Trophoblast cell (in vitro differentiated cells and primary cell): Measurements from ENCODE around the gene AHSA1.
A peak's percentile ranks its signal among the peaks of the same experiment; 100 is the strongest.

ENCODE experiments used
- DNase-seq, 2 donors: peaks; one replicate each; pipeline ENCODE4 v3.0.0-alpha.2; 2016
- H2AFZ ChIP-seq: 2 replicates; pipeline ENCODE4 v1.6.1; 2013; ENCODE audit warnings: low read length, moderate library complexity, mild to moderate bottlenecking; ENCODE audit not compliant: insufficient read depth, poor library complexity
- H2AK5ac ChIP-seq: 2 replicates; pipeline ENCODE4 v1.6.1; 2013; ENCODE audit warnings: mild to moderate bottlenecking, low read length
- H2BK120ac ChIP-seq: 2 replicates; pipeline ENCODE4 v1.6.1; 2013; ENCODE audit warnings: low read length, mild to moderate bottlenecking, moderate library complexity; ENCODE audit not compliant: insufficient read depth, poor library complexity
- H2BK12ac ChIP-seq: 2 replicates; pipeline ENCODE4 v1.6.1; 2013; ENCODE audit warnings: mild to moderate bottlenecking, low read length, moderate library complexity
- H2BK5ac ChIP-seq: 2 replicates; pipeline ENCODE4 v1.6.1; 2013; ENCODE audit warnings: low read length, low read depth, moderate library complexity, mild to moderate bottlenecking; ENCODE audit not compliant: poor library complexity
- H3K14ac ChIP-seq: 2 replicates; pipeline ENCODE4 v1.6.1; 2013; ENCODE audit warnings: mild to moderate bottlenecking, low read length
- H3K18ac ChIP-seq: 2 replicates; pipeline ENCODE4 v1.6.1; 2013; ENCODE audit warnings: mild to moderate bottlenecking, low read length
- H3K23ac ChIP-seq: 2 replicates; pipeline ENCODE4 v1.6.1; 2013; ENCODE audit warnings: low read length
- H3K27ac ChIP-seq: 2 replicates; pipeline ENCODE4 v1.5.1; 2013; ENCODE audit warnings: low read depth, mild to moderate bottlenecking, inconsistent platforms, low read length, moderate library complexity
- H3K27me3 ChIP-seq: 2 replicates; pipeline ENCODE4 v1.6.1; 2013; ENCODE audit warnings: inconsistent platforms, mild to moderate bottlenecking, low read length, moderate library complexity; ENCODE audit not compliant: insufficient read depth
- H3K36me3 ChIP-seq, 2 experiments: 1 replicate in 1 of 2; 2 replicates in 1 of 2; pipeline ENCODE4 v1.6.1; 2013; ENCODE audit warnings: low read length in 2 of 2, mild to moderate bottlenecking in 2 of 2, moderate library complexity in 1 of 2; ENCODE audit not compliant: insufficient read depth in 2 of 2, control insufficient read depth in 1 of 2
- H3K4ac ChIP-seq: 2 replicates; pipeline ENCODE4 v1.6.1; 2013; ENCODE audit warnings: low read depth, mild to moderate bottlenecking, low read length, moderate library complexity
- H3K4me1 ChIP-seq, 2 experiments: 1 replicate in 1 of 2; 2 replicates in 1 of 2; pipeline ENCODE4 v1.6.1; 2013; ENCODE audit warnings: low read length in 2 of 2, mild to moderate bottlenecking in 2 of 2, moderate library complexity in 1 of 2; ENCODE audit not compliant: insufficient read depth in 2 of 2, control insufficient read depth in 1 of 2
- H3K4me2 ChIP-seq: 2 replicates; pipeline ENCODE4 v1.6.1; 2013; ENCODE audit warnings: inconsistent platforms, mild to moderate bottlenecking, low read length, moderate library complexity
- H3K4me3 ChIP-seq: 2 replicates; pipeline ENCODE4 v1.5.1; 2013; ENCODE audit warnings: mild to moderate bottlenecking, low read depth, low read length, inconsistent platforms
- H3K79me1 ChIP-seq: one replicate; pipeline ENCODE4 v1.6.1; 2013; ENCODE audit warnings: low read length
- H3K79me2 ChIP-seq: 2 replicates; pipeline ENCODE4 v1.6.1; 2013; ENCODE audit warnings: low read length, mild to moderate bottlenecking; ENCODE audit not compliant: control insufficient read depth, insufficient read depth, poor library complexity
- H3K9ac ChIP-seq: 2 replicates; pipeline ENCODE4 v1.6.1; 2013; ENCODE audit warnings: mild to moderate bottlenecking, low read length
- H3K9me3 ChIP-seq: 2 replicates; pipeline ENCODE4 v1.6.1; 2013; ENCODE audit warnings: low read depth, mild to moderate bottlenecking, control low read depth, inconsistent platforms, low read length; ENCODE audit not compliant: insufficient read depth
- H4K12ac ChIP-seq: 2 replicates; pipeline ENCODE4 v1.6.1; 2013; ENCODE audit warnings: low read depth, mild to moderate bottlenecking, low read length, moderate library complexity
- H4K8ac ChIP-seq: 2 replicates; pipeline ENCODE4 v1.6.1; 2013; ENCODE audit warnings: low read depth, mild to moderate bottlenecking, low read length, moderate library complexity
- H4K91ac ChIP-seq: one replicate; pipeline ENCODE4 v1.6.1; 2013; ENCODE audit warnings: low read depth, mild to moderate bottlenecking, low read length, moderate library complexity
- WGBS: extraction: QIAGEN DNeasy Blood & Tissue Kit; methylation state at CpG from one replicate; pipeline ENCODE4 v1.1.7; 2013; ENCODE audit warnings: missing lambda C conversion rate; ENCODE audit not compliant: insufficient read length, insufficient coverage; ENCODE audit errors: extremely low coverage; 5-methylcytosine and 5-hydroxymethylcytosine counted together

The AHSA1 gene

DNA sequence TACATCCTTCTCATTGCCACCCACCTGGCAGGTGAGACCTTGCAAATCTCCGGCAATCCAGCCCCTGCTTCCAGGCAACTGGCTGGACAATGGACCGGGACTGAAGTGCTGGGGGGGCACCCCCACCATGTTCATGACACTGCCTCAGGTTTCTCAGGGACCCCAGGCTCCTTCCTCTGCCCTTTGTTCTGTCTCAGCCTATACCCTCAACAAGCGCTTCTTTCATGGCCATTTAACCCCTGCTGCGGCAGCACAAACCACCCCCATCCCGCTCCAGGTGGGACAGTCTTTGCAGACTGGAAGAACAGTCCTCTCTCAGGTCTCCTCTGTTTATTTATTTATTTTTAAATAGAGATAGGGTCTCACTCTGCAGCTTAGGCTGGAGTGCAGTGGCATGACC lies 33.2 kb downstream of the AHSA1 start:
- H2AK5ac ChIP-seq = no peak overlapping the region
- H3K4ac ChIP-seq = no peak overlapping the region
- H4K12ac ChIP-seq = no peak overlapping the region
- H3K4me1 ChIP-seq = peaks cover 2% of the 10 kb centered on the region in 2 experiments
- H3K79me2 ChIP-seq = no peaks in the 10 kb centered on the region
- no peak overlapping the region for H2BK120ac ChIP-seq
- no peak overlapping the region for H3K4me3 ChIP-seq
- H2AFZ ChIP-seq = no peak overlapping the region
- H3K9me3 ChIP-seq = peaks cover 2% of the 10 kb centered on the region
- no peak for DNase-seq
- H3K4me2 ChIP-seq = no peak overlapping the region
- no peaks in the 10 kb centered on the region for H3K79me1 ChIP-seq
- no peak overlapping the region for H3K27ac ChIP-seq
- H3K27me3 ChIP-seq = no peaks in the 10 kb centered on the region
- H3K14ac ChIP-seq = no peak overlapping the region
- H2BK5ac ChIP-seq = no peak overlapping the region
- no CpG with 5 or more reads among the region's 5 CpGs for WGBS
- H4K8ac ChIP-seq = no peak overlapping the region
- no peak overlapping the region for H3K9ac ChIP-seq
- H3K36me3 ChIP-seq = no peaks in the 10 kb centered on the region
- H2BK12ac ChIP-seq = no peak overlapping the region
- no peak overlapping the region for H3K18ac ChIP-seq
- H3K23ac ChIP-seq = no peak overlapping the region
- H4K91ac ChIP-seq = no peak overlapping the region

DNA sequence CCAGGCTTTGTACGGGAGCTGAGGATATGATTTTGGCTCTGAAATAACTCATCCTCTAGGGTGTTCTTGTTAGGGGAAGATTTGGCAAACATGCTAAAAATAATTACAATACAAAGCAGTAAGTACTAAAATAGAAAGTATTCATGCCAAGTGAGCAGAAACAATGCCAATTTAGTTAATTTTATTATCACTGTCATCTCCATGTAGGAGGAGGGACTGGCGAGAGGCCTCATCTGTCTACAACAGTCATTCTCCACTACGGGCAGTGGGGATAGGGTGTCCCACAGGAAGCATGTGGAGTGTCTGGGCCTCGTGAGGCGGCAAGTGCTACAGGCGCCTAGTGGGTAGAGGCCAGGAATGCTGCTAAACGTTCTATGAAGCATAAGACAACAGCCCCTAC lies 37.4 kb downstream of the AHSA1 start:
- no peak for DNase-seq
- H2BK5ac ChIP-seq = no peak overlapping the region
- H2BK120ac ChIP-seq = no peak overlapping the region
- H3K9me3 ChIP-seq = peaks cover 11% of the 10 kb centered on the region
- no peak overlapping the region for H4K12ac ChIP-seq
- H3K23ac ChIP-seq = no peak overlapping the region
- H3K9ac ChIP-seq = peak overlapping the region; percentile 52
- no peak overlapping the region for H4K91ac ChIP-seq
- H2BK12ac ChIP-seq = no peak overlapping the region
- no peaks in the 10 kb centered on the region for H3K79me2 ChIP-seq
- no peaks in the 10 kb centered on the region for H3K36me3 ChIP-seq
- H3K4me2 ChIP-seq = no peak overlapping the region
- H3K79me1 ChIP-seq = no peaks in the 10 kb centered on the region
- no peak overlapping the region for H2AFZ ChIP-seq
- H3K27me3 ChIP-seq = peaks cover 21% of the 10 kb centered on the region
- no peak overlapping the region for H3K14ac ChIP-seq
- no peak overlapping the region for H3K4me3 ChIP-seq
- H3K4me1 ChIP-seq = peaks cover 8 to 12% of the 10 kb centered on the region in 2 experiments
- H3K18ac ChIP-seq = no peak overlapping the region
- no peak overlapping the region for H3K27ac ChIP-seq
- no peak overlapping the region for H3K4ac ChIP-seq
- WGBS = no CpG with 5 or more reads among the region's 7 CpGs
- H4K8ac ChIP-seq = no peak overlapping the region
- no peak overlapping the region for H2AK5ac ChIP-seq

DNA sequence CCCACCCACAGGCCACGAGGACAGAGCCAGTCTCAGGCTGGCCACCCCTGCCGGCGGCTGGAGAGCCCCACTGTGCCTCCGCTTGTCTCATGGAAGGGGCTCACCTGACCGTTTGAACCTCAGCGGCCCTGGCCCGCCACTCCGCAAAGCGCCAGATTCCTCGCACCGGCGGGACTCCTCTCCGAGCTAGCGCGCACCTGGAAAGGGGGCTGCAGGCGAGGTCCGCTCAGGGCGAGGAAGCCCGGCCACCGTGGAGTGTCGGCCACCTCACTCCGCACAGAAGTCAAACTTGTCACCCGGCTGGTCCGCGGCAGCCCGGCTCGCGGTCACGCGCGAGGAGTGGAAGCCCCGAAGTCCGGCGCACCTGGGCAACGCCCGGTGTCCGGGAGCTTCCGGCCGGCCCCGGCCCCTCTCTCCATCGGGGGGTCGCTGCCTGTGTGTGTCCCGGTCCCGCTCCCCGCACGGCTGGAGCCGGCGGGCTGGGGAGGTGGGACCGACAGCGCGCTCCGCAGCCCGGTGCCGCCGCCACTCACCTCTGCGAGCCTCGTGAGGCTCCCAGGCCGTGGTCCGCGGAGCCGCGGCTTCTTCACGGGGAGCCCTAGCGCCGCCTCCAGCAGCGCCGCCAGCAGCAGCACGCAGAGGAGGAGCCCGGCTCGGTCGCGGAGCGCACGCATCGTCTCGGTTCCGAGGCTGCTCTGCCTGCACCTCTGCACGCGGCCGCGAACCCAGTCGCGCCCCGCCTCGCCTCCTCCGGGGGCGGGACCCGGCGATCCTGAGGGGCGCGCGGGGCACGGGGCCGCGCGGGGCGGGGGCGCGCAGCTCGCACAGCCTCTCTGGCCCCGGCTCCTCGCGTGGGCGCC lies 40.5 kb downstream of the AHSA1 start, which contains the start of gene ISM2:
Gene ISM2 (minus strand): TSS at position 697 of the 860 bp plus-strand sequence. CDS start 23 bp downstream, at position 674.
- H3K27ac ChIP-seq = no peak within 1 kb of the TSS
- H4K91ac ChIP-seq = peak within 1 kb of the TSS; percentile 35
- H3K14ac ChIP-seq = peak within 1 kb of the TSS; percentile 16
- H2AFZ ChIP-seq = peak within 1 kb of the TSS; percentile 91
- peak within 1 kb of the TSS; percentile 79 for H3K18ac ChIP-seq
- H3K36me3 ChIP-seq = no peaks in the 10 kb centered on the region
- peak within 1 kb of the TSS; percentile 62 for H3K9ac ChIP-seq
- peak within 1 kb of the TSS; percentile 74 for H4K12ac ChIP-seq
- peak; percentile 88 to 94 for DNase-seq
- H3K4ac ChIP-seq = no peak within 1 kb of the TSS
- H2BK120ac ChIP-seq = no peak within 1 kb of the TSS
- peak within 1 kb of the TSS; percentile 73 for H3K4me3 ChIP-seq
- peak within 1 kb of the TSS; percentile 96 for H3K4me2 ChIP-seq
- H3K23ac ChIP-seq = peak within 1 kb of the TSS; percentile 83
- H2BK5ac ChIP-seq = no peak within 1 kb of the TSS
- H2BK12ac ChIP-seq = no peak within 1 kb of the TSS
- no peaks in the 10 kb centered on the region for H3K79me2 ChIP-seq
- H2AK5ac ChIP-seq = peak within 1 kb of the TSS; percentile 49
- peak within 1 kb of the TSS; percentile 66 for H4K8ac ChIP-seq
- WGBS = no CpG with 5 or more reads among the region's 104 CpGs
- peaks cover 21% of the 10 kb centered on the region for H3K27me3 ChIP-seq
- H3K9me3 ChIP-seq = peaks cover 11% of the 10 kb centered on the region
- no peaks in the 10 kb centered on the region for H3K79me1 ChIP-seq
- peaks cover 6 to 10% of the 10 kb centered on the region in 2 experiments for H3K4me1 ChIP-seq

DNA sequence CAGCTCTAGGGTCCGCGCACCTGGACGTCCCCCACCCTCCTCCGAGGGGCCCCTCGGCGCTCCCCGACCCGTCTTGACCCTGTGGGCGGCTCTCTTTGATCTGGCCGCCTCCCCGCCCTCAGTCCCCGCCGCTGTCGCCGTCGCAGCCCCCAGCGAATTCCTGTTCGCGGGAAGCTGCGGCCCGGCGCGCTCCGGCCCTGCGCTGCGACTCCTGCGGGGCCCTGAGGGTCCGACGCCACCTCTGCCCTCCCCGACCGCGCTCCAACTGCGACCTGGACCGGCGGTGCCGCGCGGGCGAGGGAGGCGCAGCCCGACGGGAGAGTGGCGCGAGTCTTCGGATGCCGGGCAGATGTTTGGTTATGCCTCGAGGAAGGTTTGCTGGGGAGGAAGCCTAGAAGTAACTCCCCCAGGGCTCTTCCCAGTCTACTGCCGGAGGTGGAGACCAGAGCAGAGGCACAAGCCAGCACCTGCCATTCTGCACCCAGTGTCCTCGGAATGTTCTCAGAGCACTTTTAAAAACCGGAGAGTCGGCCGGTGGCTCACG lies 41.2 kb downstream of the AHSA1 start:
- no peak overlapping the region for H4K8ac ChIP-seq
- no peak overlapping the region for H3K18ac ChIP-seq
- no peaks in the 10 kb centered on the region for H3K79me1 ChIP-seq
- peaks cover 11% of the 10 kb centered on the region for H3K9me3 ChIP-seq
- peak overlapping the region; percentile 96 for H3K4me2 ChIP-seq
- H3K79me2 ChIP-seq = no peaks in the 10 kb centered on the region
- H3K27ac ChIP-seq = no peak overlapping the region
- no peak overlapping the region for H2BK5ac ChIP-seq
- peaks cover 6 to 10% of the 10 kb centered on the region in 2 experiments for H3K4me1 ChIP-seq
- no peak overlapping the region for H3K14ac ChIP-seq
- H3K9ac ChIP-seq = no peak overlapping the region
- H4K91ac ChIP-seq = no peak overlapping the region
- peak; percentile 95 to 96 for DNase-seq
- H2AK5ac ChIP-seq = no peak overlapping the region
- H3K23ac ChIP-seq = no peak overlapping the region
- H3K36me3 ChIP-seq = no peaks in the 10 kb centered on the region
- no peak overlapping the region for H2BK12ac ChIP-seq
- H4K12ac ChIP-seq = no peak overlapping the region
- peak overlapping the region; percentile 73 for H3K4me3 ChIP-seq
- no peak overlapping the region for H3K4ac ChIP-seq
- H2BK120ac ChIP-seq = no peak overlapping the region
- H3K27me3 ChIP-seq = peaks cover 21% of the 10 kb centered on the region
- H2AFZ ChIP-seq = peak overlapping the region; percentile 52
- no CpG with 5 or more reads among the region's 53 CpGs for WGBS
